ENCODE results near the gene IFNAR1.

GRCh38 chr21:33374080-33374449, 49.3 kb downstream of the IFNAR1 start:
- TF ChIP-seq CTCF (IDR thresholded peaks at IDR 0.05) = no peak
- no peak for TF ChIP-seq POLR2A (IDR thresholded peaks at IDR 0.05)
- TF ChIP-seq POLR2AphosphoS5 (IDR thresholded peaks at IDR 0.05) = no peak

Data from breast epithelium (tissue), 3 donors.